Endothelial cell of umbilical vein (primary cell): Measurements from ENCODE around the gene ACAD10. TPM values are rescaled to one million over a fixed set of nuclear protein-coding genes. Genes with fewer than 3 reads are reported as not detected.

ENCODE experiments used
- BruUV-seq: library from RNA; stranded (reverse); fragments of 400-500 nt; replicated peaks from 2 replicates; lab custom pipeline; 2021; lab: Mats Ljungman, UMichigan
- CTCF ChIA-PET: fragments of 300-600, 350-600 bp; sonication (Branson Sonifier 250); formaldehyde crosslinking; loops from one replicate; lab custom pipeline; 2021; ENCODE audit warnings: antibody characterized with exemption, inconsistent platforms; lab: Charles Lee
- POLR2A ChIA-PET: fragments of 300-600, 350-600 bp; sonication (Branson Sonifier 250); formaldehyde crosslinking; loops from one replicate; lab custom pipeline; 2021; ENCODE audit warnings: antibody characterized with exemption, inconsistent platforms; lab: Charles Lee
- DNase-seq: peaks from one replicate; pipeline ENCODE4 v3.0.0-alpha.2; 2011; ENCODE audit warnings: low read depth, low spot score
- FAIRE-seq: peaks from 2 replicates; lab custom pipeline; 2011; peaks lifted over from hg19 to GRCh38; lab: Jason Lieb, UNC
- H2AFZ ChIP-seq: 2 replicates; pipeline ENCODE4 v1.6.0; 2012; ENCODE audit warnings: low read depth, low read length, control low read depth, inconsistent platforms
- H3K27ac ChIP-seq: 2 replicates; pipeline ENCODE4 v1.5.1; 2011; ENCODE audit warnings: low read depth, mild to moderate bottlenecking, control low read depth, low read length, moderate library complexity; ENCODE audit not compliant: insufficient read depth
- H3K27me3 ChIP-seq, 2 experiments: 2 replicates each; pipeline versions ENCODE4 v1.6.0 to v1.6.1; 2011; ENCODE audit warnings: low read length in 2 of 2, mixed read lengths in 1 of 2; ENCODE audit not compliant: control insufficient read depth in 2 of 2, insufficient read depth in 2 of 2
- H3K36me3 ChIP-seq, 2 experiments: 2 replicates in 1 of 2; 3 replicates in 1 of 2; pipeline ENCODE4 v1.5.1; 2011; ENCODE audit warnings: low read length in 2 of 2, mild to moderate bottlenecking in 1 of 2, moderate library complexity in 1 of 2; ENCODE audit not compliant: control insufficient read depth in 2 of 2, insufficient read depth in 2 of 2; ENCODE audit errors: extremely low read depth in 1 of 2
- H3K4me1 ChIP-seq: 3 replicates; pipeline ENCODE4 v1.5.1; 2011; ENCODE audit warnings: mild to moderate bottlenecking, low read length; ENCODE audit not compliant: control insufficient read depth, insufficient read depth; ENCODE audit errors: extremely low read depth
- H3K4me2 ChIP-seq: 2 replicates; pipeline ENCODE4 v1.6.1; 2011; ENCODE audit warnings: low read length, control low read depth, mixed read lengths; ENCODE audit not compliant: insufficient read depth
- H3K4me3 ChIP-seq, 3 experiments: fragments of 200-600 bp in 1 of 3; sonication (generic), shearing (Covaris generic) in 1 of 3; replicated peaks in 1 of 3; 2 replicates each; pipeline ENCODE4 v1.5.1; 2011 to 2016; ENCODE audit warnings: control low read depth in 3 of 3, low read length in 3 of 3, mild to moderate bottlenecking in 2 of 3, inconsistent platforms in 1 of 3, low read depth in 1 of 3, moderate library complexity in 1 of 3; ENCODE audit not compliant: insufficient read depth in 1 of 3
- H3K79me2 ChIP-seq: 2 replicates; pipeline ENCODE4 v1.6.0; 2012; ENCODE audit warnings: low read length, inconsistent platforms; ENCODE audit not compliant: control insufficient read depth, insufficient read depth
- H3K9ac ChIP-seq: replicated peaks from 2 replicates; pipeline ENCODE3; 2011; ENCODE audit warnings: low read length, control low read depth; ENCODE audit not compliant: insufficient read depth; ENCODE audit errors: extremely low read depth
- H3K9me1 ChIP-seq: replicated peaks from 3 replicates; pipeline ENCODE4 v1.6.0; 2011; ENCODE audit warnings: mild to moderate bottlenecking, low read length; ENCODE audit not compliant: control insufficient read depth, insufficient read depth; ENCODE audit errors: extremely low read depth
- H3K9me3 ChIP-seq: replicated peaks from 2 replicates; pipeline ENCODE4 v1.5.1; 2012; ENCODE audit warnings: low read length, inconsistent platforms; ENCODE audit not compliant: control insufficient read depth, insufficient read depth
- H4K20me1 ChIP-seq: replicated peaks from 2 replicates; pipeline ENCODE3; 2011; ENCODE audit warnings: mild to moderate bottlenecking, low read length; ENCODE audit not compliant: control insufficient read depth, insufficient read depth; ENCODE audit errors: extremely low read depth
- CTCF ChIP-seq, 2 donors: IDR thresholded peaks; 1 replicate in 1 of 2; 2 replicates in 1 of 2; pipeline ENCODE4 v1.5.1; 2011; ENCODE audit warnings: low read length in 2 of 2, mild to moderate bottlenecking in 2 of 2, moderate library complexity in 2 of 2, control low read depth in 1 of 2, inconsistent platforms in 1 of 2, low read depth in 1 of 2; ENCODE audit not compliant: insufficient read depth in 1 of 2; ENCODE audit errors: extremely low read depth in 1 of 2
- EZH2 ChIP-seq: IDR thresholded peaks from 2 replicates; pipeline ENCODE4 v1.6.1; 2012; ENCODE audit warnings: borderline replicate concordance, low read depth, mild to moderate bottlenecking, moderate library complexity, low read length, inconsistent platforms; ENCODE audit not compliant: severe bottlenecking
- FOS ChIP-seq: IDR thresholded peaks from 2 replicates; pipeline ENCODE4 v1.6.1; 2011; ENCODE audit warnings: mild to moderate bottlenecking, low read length, moderate library complexity, borderline replicate concordance; ENCODE audit not compliant: insufficient read depth
- GATA2 ChIP-seq: IDR thresholded peaks from 2 replicates; pipeline ENCODE4 v1.7.0; 2011; ENCODE audit warnings: low read depth, mild to moderate bottlenecking, moderate library complexity, mixed read lengths, low read length; ENCODE audit not compliant: insufficient read length, insufficient read depth
- JUN ChIP-seq: IDR thresholded peaks from 2 replicates; pipeline ENCODE4 v1.6.1; 2011; ENCODE audit warnings: borderline replicate concordance, low read depth; ENCODE audit not compliant: insufficient read length, insufficient read depth
- MAX ChIP-seq: IDR thresholded peaks from 2 replicates; pipeline ENCODE4 v1.6.1; 2011; ENCODE audit not compliant: insufficient read depth, insufficient read length
- MYC ChIP-seq: IDR thresholded peaks from one replicate; pipeline ENCODE4 v1.6.1; 2011; ENCODE audit warnings: mild to moderate bottlenecking, low read depth, low read length
- POLR2A ChIP-seq: IDR thresholded peaks from 2 replicates; pipeline ENCODE4 v1.6.1; 2012; ENCODE audit warnings: low read depth, mild to moderate bottlenecking, control low read depth, low read length
- POLR2AphosphoS5 ChIP-seq: IDR thresholded peaks from 2 replicates; pipeline ENCODE4 v1.6.1; 2012; ENCODE audit warnings: low read depth, mild to moderate bottlenecking, control low read depth, low read length, moderate library complexity; ENCODE audit not compliant: insufficient read depth
- dilution Hi-C: fragments of 300-500 bp; cut with MboI; formaldehyde crosslinking; loops from one replicate; pipeline ENCODE4 v1.15.0; 2019; ENCODE audit warnings: low sequenced_read_pairs; ENCODE audit not compliant: extremely low pct_ligation_motif_present
- intact Hi-C: fragments of 100-400 bp; cut with micrococcal nuclease; formaldehyde crosslinking; loops from one replicate; pipeline ENCODE4 v1.10.0; 2022
- polyA plus RNA-seq, 4 experiments: library from polyadenylated mRNA; depleted of rRNA in 3 of 4; stranded (reverse) in 3 of 4; unstranded in 1 of 4; fragments of >200 nt; gene quantifications; 2 replicates each; pipeline versions ENCODE4 v1.2.1 to v1.2.3, GENCODE V29; 2011 to 2012; ENCODE audit warnings: missing spikeins in 1 of 4
- total RNA-seq: library from RNA; stranded (reverse); gene quantifications from 2 replicates; pipeline ENCODE4 v1.2.3, GENCODE V29; 2021

ACAD10 gene
- total and polyA plus RNA-seq, 2 donors (not counting 3 experiments of a cell fraction or from before 2014, with no cell fraction given) = 15.2 to 16.3 TPM

DNA sequence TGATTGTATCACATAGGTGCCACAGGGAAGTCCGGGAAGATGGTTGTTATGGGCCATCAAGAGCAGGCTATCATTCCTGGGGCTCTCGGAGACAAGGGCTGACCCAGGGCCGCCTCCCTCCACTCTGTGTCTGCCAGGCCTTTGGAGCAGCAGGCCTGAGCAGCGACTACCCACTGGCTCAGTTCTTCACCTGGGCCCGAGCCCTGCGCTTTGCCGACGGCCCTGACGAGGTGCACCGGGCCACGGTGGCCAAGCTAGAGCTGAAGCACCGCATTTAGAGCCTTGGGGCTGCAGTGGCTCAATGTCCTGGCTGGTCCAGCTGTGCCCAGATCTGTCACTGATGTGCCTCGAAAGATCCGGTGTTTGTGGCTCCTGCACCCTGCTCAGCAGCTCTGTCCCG, 70.3 kb downstream of the ACAD10 start:
- Histone ChIP-seq H3K36me3 (peaks cover 0 to 4% of the 10 kb centered on the region in 2 experiments), H3K9me1 (no peaks in the 10 kb centered on the region), H4K20me1 (no peaks in the 10 kb centered on the region), H3K4me1 (no peaks in the 10 kb centered on the region), H3K27me3 (no peaks in the 10 kb centered on the region), H3K4me3 (no peak overlapping the region), H3K79me2 (no peaks in the 10 kb centered on the region), H3K27ac (no peak overlapping the region), H3K9ac (no peak overlapping the region), H3K4me2 (no peak overlapping the region), H2AFZ (no peak overlapping the region), H3K9me3 (no peaks in the 10 kb centered on the region)
- dilution Hi-C loops (no loop called here), intact Hi-C loops (no loop called here)
- no TSS peak for BruUV-seq
- no peak for FAIRE-seq
- TF ChIP-seq POLR2AphosphoS5 = no peak
- TF ChIP-seq CTCF (IDR thresholded peaks at IDR 0.05; ENCODE audit: extremely low read depth in 1 of 2, insufficient read depth in 1 of 2, low read depth in 1 of 2, low read length in 2 of 2) = no peak
- TF ChIP-seq MYC = no peak
- TF ChIP-seq EZH2 = no peak
- TF ChIP-seq GATA2 = no peak
- TF ChIP-seq FOS = no peak
- no peak for TF ChIP-seq POLR2A
- TF ChIP-seq MAX = no peak
- no peak for TF ChIP-seq JUN
- CTCF ChIA-PET = interaction anchor here (7.2 kb wide), 1 partner anchor 58 kb away, joined by 262 read pairs; no protein-coding TSS in a partner anchor
- no peak for DNase-seq
- POLR2A ChIA-PET = no interaction called here
